Pancreas (tissue), 10 donors: ENCODE measurements around the gene ZNF576. TPM values are rescaled to one million over a fixed set of nuclear protein-coding genes. Genes with fewer than 3 reads are reported as not detected.
"Not testable (repeated sequence)": the region's sequence is repeated elsewhere in the genome, so short reads cannot be mapped to it uniquely, and the experiment has no call there.

ENCODE experiments used
- ATAC-seq, 4 donors: fragments of 200-7000 bp; cut with Tn5 transposase; one replicate each; pipeline versions ENCODE4 v1.8.0 to v1.9.1; 2020; ENCODE audit warnings: mild to moderate bottlenecking in 4 of 4, moderate library complexity in 4 of 4
- DNase-seq, 6 donors: peaks; one replicate each; pipeline ENCODE4 v3.0.0-alpha.2; 2020
- FAIRE-seq: peaks from 2 replicates; lab custom pipeline; 2012; peaks lifted over from hg19 to GRCh38; lab: Jason Lieb, UNC
- H3K27ac ChIP-seq, 4 donors: fragments of 200-600 bp; sonication (generic); 1 replicate in 3 of 4; 2 replicates in 1 of 4; pipeline versions ENCODE4 v1.5.0 to v1.8.0; 2020
- H3K27me3 ChIP-seq, 4 donors: fragments of 200-600 bp; one replicate each; pipeline ENCODE4 v1.8.0; 2021
- H3K36me3 ChIP-seq, 3 donors: fragments of 200-600 bp; sonication (generic) in 1 of 3; one replicate each; pipeline versions ENCODE4 v1.5.0 to v1.8.0; 2020 to 2021
- H3K4me1 ChIP-seq, 3 donors: fragments of 200-600 bp; one replicate each; pipeline ENCODE4 v1.8.0; 2021
- H3K4me3 ChIP-seq, 4 donors: fragments of 200-600 bp; sonication (generic) in 2 of 4; one replicate each; pipeline versions ENCODE4 v1.5.0 to v1.8.0; 2020 to 2021
- H3K9me3 ChIP-seq, 4 donors: fragments of 200-600 bp; one replicate each; pipeline ENCODE4 v1.8.0; 2021
- CTCF ChIP-seq, 4 donors: fragments of 200-600 bp; sonication (generic) in 3 of 4; IDR thresholded peaks; one replicate each; pipeline versions ENCODE4 v1.5.0 to v1.8.0; 2021; ENCODE audit warnings: antibody characterized with exemption in 4 of 4
- WGBS, 2 donors: extraction: QIAGEN DNeasy Blood & Tissue Kit; methylation state at CpG; one replicate each; pipeline ENCODE4 v1.1.7; 2013; 5-methylcytosine and 5-hydroxymethylcytosine counted together
- intact Hi-C, 3 donors: fragments of 100-400 bp; cut with DNase I; formaldehyde crosslinking; loops; one replicate each; pipeline versions ENCODE4 v1.11.1 to v1.14.2; 2022
- polyA plus RNA-seq, 2 donors: library from polyadenylated mRNA; stranded (reverse); fragments of 200-250 nt; gene quantifications; one replicate each; pipeline ENCODE4 v1.2.3, GENCODE V29; 2013
- total RNA-seq, 6 donors: library from RNA; stranded (reverse); fragmentation: NEBNext Ultra II Directional in 4 of 6; extraction: Animal tissue kit (Norgen Biotek cat#: 25700) in 4 of 6; gene quantifications; one replicate each; pipeline versions ENCODE4 v1.2.1 to v1.2.4, GENCODE V29; 2021 to 2023
- donor health status: healthy with polysubstance abuse.
- donor health status: DM: no; HTN: no; CAD: no; lungs with moderate emphysema.
- donor health status: DM: no; HTN: no; CAD: no.
- donor health status: control.
- donor health status: control.
- donor health status: Bipolar disorder and iron deficiency.
- donor health status: DM: yes; HTN: yes; CAD: no.
- donor health status: DM: no; HTN: no; CAD: no.
- donor health status: DM: no; HTN: no; CAD: no.
- donor health status: DM: yes; HTN: yes; CAD: no.

The ZNF576 gene
- total and polyA plus RNA-seq, 8 donors = 5.2 to 8.6 (median 6.7) TPM

- FAIRE-seq = no peak
- H3K4me3 ChIP-seq = no peak overlapping the region
- WGBS, 2 donors = 55 to 69% methylated on average over 5 of the region's 5 CpGs
Measured at GRCh38 chr19:43634506-43634871, 38.1 kb downstream of the ZNF576 start.

GRCh38 chr19:43634872-43635560, 38.6 kb downstream of the ZNF576 start:
- H3K27ac ChIP-seq = no peak overlapping the region
- DNase-seq = no peak
- no peaks in the 10 kb centered on the region for H3K27me3 ChIP-seq
- H3K4me1 ChIP-seq = no peaks in the 10 kb centered on the region
- peak overlapping the region in 1 of 4 donors; percentile 12 for H3K4me3 ChIP-seq
- no peak for TF ChIP-seq CTCF (IDR thresholded peaks at IDR 0.05)
- no peaks in the 10 kb centered on the region for H3K9me3 ChIP-seq
- ATAC-seq = no peak
- no peak for FAIRE-seq
- WGBS, 2 donors = 40 to 44% methylated on average over 17 of the region's 17 CpGs
- intact Hi-C loops = no loop called here
- no peaks in the 10 kb centered on the region for H3K36me3 ChIP-seq

More at GRCh38 chr19:43634506-43634871, 38.1 kb downstream of the ZNF576 start:
- no peaks in the 10 kb centered on the region for H3K9me3 ChIP-seq
- no peaks in the 10 kb centered on the region for H3K36me3 ChIP-seq
- no peak overlapping the region for H3K27ac ChIP-seq
- no peak for DNase-seq
- ATAC-seq = no peak
- intact Hi-C loops = no loop called here
- no peaks in the 10 kb centered on the region for H3K4me1 ChIP-seq
- TF ChIP-seq CTCF (IDR thresholded peaks at IDR 0.05) = no peak
- no peaks in the 10 kb centered on the region for H3K27me3 ChIP-seq

GRCh38 chr19:43635561-43635940, 39.2 kb downstream of the ZNF576 start:
- intact Hi-C loops, H3K27me3 ChIP-seq, H3K36me3 ChIP-seq, ATAC-seq, DNase-seq, H3K27ac ChIP-seq, FAIRE-seq, H3K4me1 ChIP-seq, H3K9me3 ChIP-seq, H3K4me3 ChIP-seq: not testable (repeated sequence)
- 58 to 70% methylated on average over 2 of the region's 2 CpGs for WGBS, 2 donors

- WGBS, 2 donors = 81 to 85% methylated on average over 14 of the region's 14 CpGs
- no peaks in the 10 kb centered on the region for H3K36me3 ChIP-seq
- ATAC-seq (no peak), DNase-seq (no peak), FAIRE-seq (no peak)
- no peak overlapping the region for H3K4me3 ChIP-seq
- H3K4me1 ChIP-seq = no peaks in the 10 kb centered on the region
- no peaks in the 10 kb centered on the region for H3K27me3 ChIP-seq
- TF ChIP-seq CTCF (IDR thresholded peaks at IDR 0.05) = no peak
- no peaks in the 10 kb centered on the region for H3K9me3 ChIP-seq
- intact Hi-C loops = no loop called here
- no peak overlapping the region for H3K27ac ChIP-seq
Measured at GRCh38 chr19:43636121-43636683, 39.8 kb downstream of the ZNF576 start.

GRCh38 chr19:43638214-43638994, 42.0 kb downstream of the ZNF576 start:
- H3K27me3 ChIP-seq = no peaks in the 10 kb centered on the region
- DNase-seq = no peak
- no peaks in the 10 kb centered on the region for H3K36me3 ChIP-seq
- TF ChIP-seq CTCF (IDR thresholded peaks at IDR 0.05) = no peak
- no peaks in the 10 kb centered on the region for H3K4me1 ChIP-seq
- no peaks in the 10 kb centered on the region for H3K9me3 ChIP-seq
- H3K27ac ChIP-seq = no peak overlapping the region
- intact Hi-C loops = no loop called here
- ATAC-seq = no peak
- no peak overlapping the region for H3K4me3 ChIP-seq
- no peak for FAIRE-seq
- WGBS, 2 donors = 70 to 80% methylated on average over 13 of the region's 13 CpGs
